Spleen (tissue), 11 donors: ENCODE data around the gene MX2. TPM values are rescaled to one million over a fixed set of nuclear protein-coding genes. Genes with fewer than 3 reads are reported as not detected.
A peak's percentile ranks its signal among the peaks of the same experiment; 100 is the strongest.
"Not testable (repeated sequence)": the region's sequence is repeated elsewhere in the genome, so short reads cannot be mapped to it uniquely, and the experiment has no call there.

ENCODE experiments used
- DNase-seq: peaks from one replicate; pipeline ENCODE4 v3.0.0-alpha.2; 2020
- H3K27ac ChIP-seq, 8 donors: fragments of 200-600 bp; sonication (generic) in 7 of 8; 1 replicate in 4 of 8; 2 replicates in 4 of 8; pipeline versions ENCODE4 v1.5.0 to v1.8.0; 2016 to 2021; ENCODE audit warnings: inconsistent platforms in 4 of 8, mild to moderate bottlenecking in 4 of 8, moderate library complexity in 1 of 8
- H3K27me3 ChIP-seq, 7 donors: fragments of 200-600 bp; sonication (generic) in 6 of 7; replicated peaks in 1 of 7; 1 replicate in 4 of 7; 2 replicates in 3 of 7; pipeline versions ENCODE4 v1.5.0 to v1.8.0; 2016 to 2021; ENCODE audit warnings: inconsistent platforms in 3 of 7, mild to moderate bottlenecking in 1 of 7
- H3K36me3 ChIP-seq, 6 donors: fragments of 200-600 bp; sonication (generic) in 5 of 6; 1 replicate in 4 of 6; 2 replicates in 2 of 6; pipeline versions ENCODE4 v1.5.0 to v1.8.0; 2016 to 2021; ENCODE audit warnings: inconsistent platforms in 2 of 6
- H3K4me1 ChIP-seq, 6 donors: fragments of 200-600 bp; sonication (generic) in 5 of 6; 1 replicate in 3 of 6; 2 replicates in 3 of 6; pipeline versions ENCODE4 v1.5.0 to v1.8.0; 2016 to 2021; ENCODE audit warnings: inconsistent platforms in 3 of 6
- H3K4me3 ChIP-seq, 8 donors: fragments of 200-600 bp; sonication (generic) in 7 of 8; 1 replicate in 4 of 8; 2 replicates in 4 of 8; pipeline versions ENCODE4 v1.5.0 to v1.8.0; 2016 to 2021; ENCODE audit warnings: inconsistent platforms in 4 of 8, mild to moderate bottlenecking in 4 of 8, moderate library complexity in 2 of 8
- H3K9me3 ChIP-seq, 8 donors: fragments of 200-600 bp; sonication (generic) in 7 of 8; 1 replicate in 4 of 8; 2 replicates in 4 of 8; pipeline versions ENCODE4 v1.5.0 to v1.8.0; 2016 to 2021; ENCODE audit warnings: inconsistent platforms in 4 of 8
- CTCF ChIP-seq, 11 experiments: fragments of 200-600 bp in 7 of 11; fragments of 450-650 bp in 4 of 11; sonication (generic) in 4 of 11; IDR thresholded peaks in 8 of 11; conservative IDR thresholded peaks in 3 of 11; 1 replicate in 7 of 11; 2 replicates in 4 of 11; pipeline versions ENCODE4 v1.4.0 to v1.8.0; 2016 to 2021; ENCODE audit warnings: antibody characterized with exemption in 11 of 11, inconsistent platforms in 4 of 11, mild to moderate bottlenecking in 1 of 11
- POLR2A ChIP-seq, 3 donors: fragments of 450-650 bp; IDR thresholded peaks; one replicate each; pipeline ENCODE4 v1.5.1; 2017; ENCODE audit warnings: antibody characterized with exemption in 3 of 3, mild to moderate bottlenecking in 1 of 3
- POLR2AphosphoS5 ChIP-seq, 3 donors: sonication (generic); formaldehyde crosslinking; IDR thresholded peaks; one replicate each; pipeline ENCODE4 v1.5.1; 2017; ENCODE audit warnings: antibody characterized with exemption in 3 of 3
- WGBS, 5 donors: extraction: QIAGEN DNeasy Blood & Tissue Kit in 3 of 5; methylation state at CpG; one replicate each; pipeline versions ENCODE4 v1.1.5 to v1.1.7; 2013 to 2018; 5-methylcytosine and 5-hydroxymethylcytosine counted together
- intact Hi-C: fragments of 100-400 bp; cut with DNase I; formaldehyde crosslinking; loops from one replicate; pipeline ENCODE4 v1.15.0; 2023; ENCODE audit warnings: low total_unique reads
- polyA plus RNA-seq, 3 donors: library from polyadenylated mRNA; stranded (reverse); fragments of 200-250 nt; gene quantifications; one replicate each; pipeline ENCODE4 v1.2.1, GENCODE V29; 2013
- total RNA-seq, 7 donors: library from RNA; depleted of rRNA in 3 of 7; stranded (reverse); fragments of >200 nt in 3 of 7; fragmentation: NEBNext Ultra II Directional in 4 of 7; extraction: Animal tissue kit (Norgen Biotek cat#: 25700) in 4 of 7; gene quantifications; one replicate each; pipeline versions ENCODE4 v1.1.0 to v1.2.1, GENCODE V29; 2016 to 2021
- donor health status: healthy with polysubstance abuse.
- donor health status: DM: no; HTN: no; CAD: no; lungs with moderate emphysema.
- donor health status: DM: no; HTN: no; CAD: no.
- donor health status: Bipolar disorder and iron deficiency.
- donor health status: healthy.
- donor health status: DM: no; HTN: no; CAD: no.
- donor health status: DM: yes; HTN: yes; CAD: no.

The MX2 gene
- total and polyA plus RNA-seq, 10 donors: 20.0 to 109 (median 71.8) TPM

GRCh38 chr21:41350436-41351155 lies 11.2 kb upstream of the MX2 start:
- Histone ChIP-seq H3K27ac (no peak overlapping the region), H3K27me3 (peaks cover 0 to 9% (median 0%) of the 10 kb centered on the region in 7 donors), H3K4me1 (peaks cover 0 to 7% (median 0%) of the 10 kb centered on the region in 6 donors), H3K4me3 (no peak overlapping the region), H3K36me3 (no peaks in the 10 kb centered on the region), H3K9me3 (no peaks in the 10 kb centered on the region)
- no peak for TF ChIP-seq POLR2AphosphoS5 (IDR thresholded peaks at IDR 0.05)
- no peak for TF ChIP-seq POLR2A (IDR thresholded peaks at IDR 0.05)
- no peak for TF ChIP-seq CTCF (IDR thresholded peaks at IDR 0.05 in 8 of 11, conservative IDR thresholded peaks at IDR 0.05 in 3 of 11)
- intact Hi-C loops: no loop called here
- 85 to 95% (median 85%) methylated on average over 16 of the region's 16 CpGs for WGBS, 5 donors
- no peak for DNase-seq

- TF ChIP-seq POLR2AphosphoS5 (IDR thresholded peaks at IDR 0.05) (no peak), POLR2A (IDR thresholded peaks at IDR 0.05) (no peak), CTCF (IDR thresholded peaks at IDR 0.05 in 8 of 11, conservative IDR thresholded peaks at IDR 0.05 in 3 of 11) (no peak)
- H3K4me3 ChIP-seq: no peak overlapping the region
- WGBS, 5 donors: 82 to 93% (median 86%) methylated on average over 8 of the region's 8 CpGs
- intact Hi-C loops: no loop called here
- H3K4me1 ChIP-seq: peaks cover 0 to 28% (median 16%) of the 10 kb centered on the region in 6 donors
- no peaks in the 10 kb centered on the region for H3K36me3 ChIP-seq
- H3K9me3 ChIP-seq: no peaks in the 10 kb centered on the region
- no peaks in the 10 kb centered on the region for H3K27me3 ChIP-seq
- DNase-seq: no peak
- H3K27ac ChIP-seq: no peak overlapping the region
These were observed 4.3 kb upstream of the MX2 start for GRCh38 chr21:41357546-41357945.

GRCh38 chr21:41358193-41359166 lies 3.3 kb upstream of the MX2 start:
- intact Hi-C loops: no loop called here
- peaks cover 8 to 38% (median 24%) of the 10 kb centered on the region in 6 donors for H3K4me1 ChIP-seq
- H3K27me3 ChIP-seq: no peaks in the 10 kb centered on the region
- H3K9me3 ChIP-seq: no peaks in the 10 kb centered on the region
- DNase-seq: peak; percentile 61
- WGBS, 5 donors: 83 to 93% (median 87%) methylated on average over 8 to 9 of the region's 9 CpGs
- no peak overlapping the region for H3K4me3 ChIP-seq
- H3K27ac ChIP-seq: peak overlapping the region in 4 of 8 donors; percentile 8 to 99 (median 97)
- TF ChIP-seq CTCF (IDR thresholded peaks at IDR 0.05 in 8 of 11, conservative IDR thresholded peaks at IDR 0.05 in 3 of 11): no peak
- peaks cover 0 to under 1% (median 0%) of the 10 kb centered on the region in 6 donors for H3K36me3 ChIP-seq

- Histone ChIP-seq H3K9me3 (no peaks in the 10 kb centered on the region), H3K36me3 (peaks cover 0 to 9% (median 0%) of the 10 kb centered on the region in 6 donors), H3K27ac (peak overlapping the region in 5 of 8 donors; percentile 8 to 99 (median 95)), H3K27me3 (no peaks in the 10 kb centered on the region), H3K4me1 (peaks cover 16 to 46% (median 32%) of the 10 kb centered on the region in 6 donors), H3K4me3 (no peak overlapping the region)
- intact Hi-C loops: no loop called here
- peak in 1 of 11 experiments; percentile 25 for TF ChIP-seq CTCF (IDR thresholded peaks at IDR 0.05 in 8 of 11, conservative IDR thresholded peaks at IDR 0.05 in 3 of 11)
- peak in 1 of 3 donors; percentile 10 for TF ChIP-seq POLR2AphosphoS5 (IDR thresholded peaks at IDR 0.05)
- TF ChIP-seq POLR2A (IDR thresholded peaks at IDR 0.05): no peak
- peak; percentile 74 for DNase-seq
- WGBS, 5 donors: 58 to 78% (median 73%) methylated on average over 12 of the region's 12 CpGs
These were observed 2.5 kb upstream of the MX2 start for GRCh38 chr21:41359286-41359685.

- not testable (repeated sequence) for DNase-seq, H3K27me3 ChIP-seq, H3K9me3 ChIP-seq, H3K4me3 ChIP-seq
- Histone ChIP-seq H3K4me1 (peaks cover 18 to 50% (median 37%) of the 10 kb centered on the region in 6 donors), H3K27ac (peak overlapping the region in 5 of 8 donors; percentile 51 to 99 (median 95)), H3K36me3 (peaks cover 0 to 13% (median 0%) of the 10 kb centered on the region in 6 donors)
- intact Hi-C loops: loop anchor here (10.0 kb wide), 1 partner anchor 65 kb away; the partner anchor contains the start of gene MX1
- 81 to 97% (median 93%) methylated on average over 4 of the region's 4 CpGs for WGBS, 5 donors
These were observed 2.1 kb upstream of the MX2 start for GRCh38 chr21:41359754-41360071.
